ENCODE data around the gene CCL1.

DNA sequence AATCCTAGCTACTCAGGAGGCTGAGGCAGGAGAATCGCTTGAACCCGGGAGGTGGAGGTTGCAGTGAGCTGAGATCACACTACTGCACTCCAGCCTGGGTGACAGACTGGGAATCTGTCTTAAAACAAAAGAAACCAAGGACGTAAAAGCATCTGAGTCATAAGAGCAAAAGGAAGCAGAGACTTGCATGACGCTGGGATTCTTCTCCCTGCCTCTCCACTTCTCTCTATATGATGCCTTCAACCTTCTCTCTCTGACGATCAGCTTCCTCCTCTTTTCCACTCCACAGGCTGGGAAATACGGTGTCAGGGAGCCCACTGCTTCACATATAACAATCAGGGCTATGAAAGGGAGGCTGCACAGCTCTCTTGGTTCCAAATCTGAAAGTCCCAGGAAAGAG, 43.2 kb upstream of the CCL1 start:
- TF ChIP-seq, protein P1, sequence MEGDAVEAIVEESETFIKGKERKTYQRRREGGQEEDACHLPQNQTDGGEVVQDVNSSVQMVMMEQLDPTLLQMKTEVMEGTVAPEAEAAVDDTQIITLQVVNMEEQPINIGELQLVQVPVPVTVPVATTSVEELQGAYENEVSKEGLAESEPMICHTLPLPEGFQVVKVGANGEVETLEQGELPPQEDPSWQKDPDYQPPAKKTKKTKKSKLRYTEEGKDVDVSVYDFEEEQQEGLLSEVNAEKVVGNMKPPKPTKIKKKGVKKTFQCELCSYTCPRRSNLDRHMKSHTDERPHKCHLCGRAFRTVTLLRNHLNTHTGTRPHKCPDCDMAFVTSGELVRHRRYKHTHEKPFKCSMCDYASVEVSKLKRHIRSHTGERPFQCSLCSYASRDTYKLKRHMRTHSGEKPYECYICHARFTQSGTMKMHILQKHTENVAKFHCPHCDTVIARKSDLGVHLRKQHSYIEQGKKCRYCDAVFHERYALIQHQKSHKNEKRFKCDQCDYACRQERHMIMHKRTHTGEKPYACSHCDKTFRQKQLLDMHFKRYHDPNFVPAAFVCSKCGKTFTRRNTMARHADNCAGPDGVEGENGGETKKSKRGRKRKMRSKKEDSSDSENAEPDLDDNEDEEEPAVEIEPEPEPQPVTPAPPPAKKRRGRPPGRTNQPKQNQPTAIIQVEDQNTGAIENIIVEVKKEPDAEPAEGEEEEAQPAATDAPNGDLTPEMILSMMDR (IDR thresholded peaks at IDR 0.05), result no peak
- TF ChIP-seq POLR2A (IDR thresholded peaks at IDR 0.05), result no peak

All from Peyer's patch (tissue), 4 donors.